PFSK-1 (cell line): ENCODE data around the gene YWHAQ.

ENCODE experiments used
- FOXP2 ChIP-seq: optimal IDR thresholded peaks from 2 replicates; pipeline ENCODE3; 2011; ENCODE audit warnings: borderline replicate concordance, control low read depth, inconsistent platforms; ENCODE audit not compliant: insufficient read depth; ENCODE audit errors: extremely low read length, extremely low read depth
- POLR2AphosphoS5 ChIP-seq: IDR thresholded peaks from 2 replicates; pipeline ENCODE4 v1.6.1; 2012; ENCODE audit warnings: low read depth, mild to moderate bottlenecking, control low read depth, low read length, moderate library complexity
- SIN3A ChIP-seq: IDR thresholded peaks from 2 replicates; pipeline ENCODE4 v1.6.1; 2012; ENCODE audit warnings: mild to moderate bottlenecking, low read length, moderate library complexity, borderline replicate concordance; ENCODE audit not compliant: insufficient read depth
- TAF1 ChIP-seq: IDR thresholded peaks from 2 replicates; pipeline ENCODE4 v1.6.1; 2012; ENCODE audit warnings: low read length, control low read depth, borderline replicate concordance; ENCODE audit not compliant: insufficient read depth
- TF ChIP-seq, protein P1 (sequence below), 2 experiments: IDR thresholded peaks; 2 replicates each; pipeline versions ENCODE4 v1.6.1 to v1.8.0; 2011 to 2012; ENCODE audit warnings: low read depth in 2 of 2, low read length in 2 of 2, control low read depth in 1 of 2, inconsistent platforms in 1 of 2, mild to moderate bottlenecking in 1 of 2, moderate library complexity in 1 of 2; ENCODE audit not compliant: insufficient read depth in 1 of 2

Gene YWHAQ

DNA sequence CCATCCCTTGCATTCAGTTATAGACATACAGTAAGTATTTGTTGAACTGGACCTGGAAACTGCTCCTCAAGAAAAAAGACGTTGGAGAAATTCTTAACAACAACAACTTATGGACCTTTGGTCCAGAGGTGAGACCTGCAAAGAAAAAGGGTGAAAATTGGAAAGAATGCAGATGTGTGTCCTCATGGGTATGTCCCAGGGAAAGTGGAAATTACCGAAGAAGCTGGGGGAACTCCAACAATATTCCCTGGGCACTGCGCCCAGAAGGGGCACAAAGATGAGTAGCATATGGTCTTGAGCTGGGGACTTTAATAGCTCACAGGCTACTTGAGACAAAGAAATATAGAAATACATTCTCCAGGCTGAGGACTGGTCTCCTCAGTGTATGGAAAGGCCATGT lies 35.5 kb upstream of the YWHAQ start:
- TF ChIP-seq SIN3A (no peak), TAF1 (no peak), POLR2AphosphoS5 (no peak), FOXP2 (no peak)
- TF ChIP-seq, protein P1, sequence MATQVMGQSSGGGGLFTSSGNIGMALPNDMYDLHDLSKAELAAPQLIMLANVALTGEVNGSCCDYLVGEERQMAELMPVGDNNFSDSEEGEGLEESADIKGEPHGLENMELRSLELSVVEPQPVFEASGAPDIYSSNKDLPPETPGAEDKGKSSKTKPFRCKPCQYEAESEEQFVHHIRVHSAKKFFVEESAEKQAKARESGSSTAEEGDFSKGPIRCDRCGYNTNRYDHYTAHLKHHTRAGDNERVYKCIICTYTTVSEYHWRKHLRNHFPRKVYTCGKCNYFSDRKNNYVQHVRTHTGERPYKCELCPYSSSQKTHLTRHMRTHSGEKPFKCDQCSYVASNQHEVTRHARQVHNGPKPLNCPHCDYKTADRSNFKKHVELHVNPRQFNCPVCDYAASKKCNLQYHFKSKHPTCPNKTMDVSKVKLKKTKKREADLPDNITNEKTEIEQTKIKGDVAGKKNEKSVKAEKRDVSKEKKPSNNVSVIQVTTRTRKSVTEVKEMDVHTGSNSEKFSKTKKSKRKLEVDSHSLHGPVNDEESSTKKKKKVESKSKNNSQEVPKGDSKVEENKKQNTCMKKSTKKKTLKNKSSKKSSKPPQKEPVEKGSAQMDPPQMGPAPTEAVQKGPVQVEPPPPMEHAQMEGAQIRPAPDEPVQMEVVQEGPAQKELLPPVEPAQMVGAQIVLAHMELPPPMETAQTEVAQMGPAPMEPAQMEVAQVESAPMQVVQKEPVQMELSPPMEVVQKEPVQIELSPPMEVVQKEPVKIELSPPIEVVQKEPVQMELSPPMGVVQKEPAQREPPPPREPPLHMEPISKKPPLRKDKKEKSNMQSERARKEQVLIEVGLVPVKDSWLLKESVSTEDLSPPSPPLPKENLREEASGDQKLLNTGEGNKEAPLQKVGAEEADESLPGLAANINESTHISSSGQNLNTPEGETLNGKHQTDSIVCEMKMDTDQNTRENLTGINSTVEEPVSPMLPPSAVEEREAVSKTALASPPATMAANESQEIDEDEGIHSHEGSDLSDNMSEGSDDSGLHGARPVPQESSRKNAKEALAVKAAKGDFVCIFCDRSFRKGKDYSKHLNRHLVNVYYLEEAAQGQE (IDR thresholded peaks at IDR 0.05; ENCODE audit: insufficient read depth in 1 of 2, low read depth in 2 of 2, low read length in 2 of 2): no peak

DNA sequence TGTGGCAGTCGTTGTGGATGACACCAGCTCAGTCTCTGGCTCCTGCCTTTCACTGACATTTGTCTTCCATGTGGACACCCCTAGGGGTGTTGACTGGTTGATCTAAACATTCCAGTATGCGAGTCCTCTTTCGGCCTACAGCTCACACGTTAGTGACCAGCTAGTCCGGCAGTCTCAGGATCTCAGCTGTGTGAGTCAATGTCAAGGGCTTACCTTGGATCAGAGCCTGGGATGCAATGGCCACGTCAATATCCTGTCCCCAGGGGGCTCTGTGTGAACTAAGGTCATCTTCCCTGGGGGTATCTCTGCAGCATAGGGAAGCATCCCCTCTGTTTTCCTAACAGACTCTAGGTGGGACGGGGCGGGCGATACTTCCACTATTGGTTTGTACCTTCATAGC lies 35.1 kb upstream of the YWHAQ start:
- TF ChIP-seq POLR2AphosphoS5 (no peak), SIN3A (peak; percentile 13; the same call in 1 of the 2 replicates)

DNA sequence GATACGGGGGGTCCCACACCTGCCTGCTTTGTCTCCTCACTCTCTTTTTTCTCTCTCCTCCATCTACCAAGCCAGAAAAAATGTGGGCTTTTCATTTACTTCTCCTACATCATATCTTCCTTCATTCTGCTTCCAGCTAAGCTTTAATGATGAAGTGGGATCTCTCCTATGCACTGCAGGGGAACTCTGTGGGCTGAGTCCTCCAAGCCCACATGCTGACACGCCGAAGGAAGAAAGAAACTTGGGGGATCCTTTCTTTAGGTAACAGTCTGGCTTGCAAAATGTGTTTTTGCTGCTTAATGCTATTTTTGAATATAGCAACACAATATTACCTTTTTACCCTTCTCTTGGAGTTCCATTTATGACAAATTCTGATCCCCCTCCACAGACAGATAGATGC lies 33.6 kb upstream of the YWHAQ start:
- no peak for TF ChIP-seq POLR2AphosphoS5
- TF ChIP-seq SIN3A: no peak
- TF ChIP-seq, protein P1 (IDR thresholded peaks at IDR 0.05; ENCODE audit: insufficient read depth in 1 of 2, low read depth in 2 of 2, low read length in 2 of 2): no peak
- TF ChIP-seq TAF1: no peak
- no peak for TF ChIP-seq FOXP2

DNA sequence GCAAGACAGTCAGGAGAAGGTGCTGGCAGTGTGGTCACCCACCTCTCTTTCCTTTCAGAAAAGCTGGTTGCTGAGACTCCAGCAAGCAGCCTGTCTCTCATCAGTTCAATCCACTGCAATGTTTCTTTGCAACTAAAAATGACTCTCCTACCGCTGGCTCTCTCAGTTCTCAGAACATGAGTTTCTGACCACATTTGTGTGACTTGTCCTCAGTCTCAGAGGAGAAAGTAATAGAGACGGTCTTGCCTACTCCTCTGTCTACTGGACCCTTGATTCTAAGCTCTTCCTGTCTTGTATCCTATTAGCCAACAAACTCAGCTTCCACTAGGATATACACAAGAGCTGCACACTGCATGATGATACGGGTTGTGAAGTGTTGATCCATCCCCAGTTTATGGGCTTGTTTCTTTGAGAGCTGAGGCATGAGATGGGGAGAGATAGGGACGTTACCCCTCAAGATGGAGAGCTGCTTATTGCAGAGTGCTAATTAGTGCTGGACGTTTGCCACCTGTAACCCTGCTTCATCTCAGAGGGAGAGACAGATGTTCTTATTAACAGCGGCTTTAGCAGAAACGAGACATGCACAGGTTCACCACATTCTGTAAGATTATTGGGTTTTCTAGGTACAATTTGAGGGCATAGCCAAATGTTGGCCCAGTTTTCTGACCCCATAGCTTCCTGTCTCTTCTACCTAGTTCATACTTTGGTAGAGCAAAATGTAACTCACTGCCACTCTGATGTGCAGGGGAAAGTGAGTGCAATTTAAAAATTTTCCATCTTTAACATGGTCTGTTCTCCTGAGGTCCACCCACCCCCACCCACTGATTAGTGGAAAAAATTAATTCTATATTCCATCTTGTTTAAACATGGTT lies 32.4 kb upstream of the YWHAQ start:
- no peak for TF ChIP-seq FOXP2

DNA sequence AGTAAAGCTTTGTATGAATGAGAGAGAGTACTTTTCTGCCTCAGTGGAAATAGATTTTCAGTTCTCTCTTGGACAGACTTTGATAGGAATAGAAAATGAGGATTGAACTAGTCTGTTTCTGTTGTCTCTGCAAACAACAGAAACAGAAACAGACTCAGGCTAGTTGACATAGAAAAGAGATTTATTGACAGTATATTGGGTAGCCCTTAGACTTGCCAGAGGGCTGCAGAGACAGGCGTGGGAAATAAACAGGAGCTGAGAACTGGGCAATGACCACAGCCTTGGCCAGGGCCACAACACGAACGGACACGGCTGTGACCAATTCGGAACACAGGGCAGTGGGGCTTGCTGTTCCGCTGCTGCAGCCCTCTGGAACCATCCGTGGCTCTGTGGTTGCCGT lies 30.5 kb upstream of the YWHAQ start:
- TF ChIP-seq FOXP2 (no peak), TAF1 (no peak), POLR2AphosphoS5 (no peak)

- no peak for TF ChIP-seq SIN3A
- no peak for TF ChIP-seq POLR2AphosphoS5
- no peak for TF ChIP-seq TAF1
- TF ChIP-seq, protein P1 (IDR thresholded peaks at IDR 0.05; ENCODE audit: insufficient read depth in 1 of 2, low read depth in 2 of 2, low read length in 2 of 2): no peak
- TF ChIP-seq FOXP2: no peak
Measured at GRCh38 chr2:9660781-9661180, 30.0 kb upstream of the YWHAQ start.

DNA sequence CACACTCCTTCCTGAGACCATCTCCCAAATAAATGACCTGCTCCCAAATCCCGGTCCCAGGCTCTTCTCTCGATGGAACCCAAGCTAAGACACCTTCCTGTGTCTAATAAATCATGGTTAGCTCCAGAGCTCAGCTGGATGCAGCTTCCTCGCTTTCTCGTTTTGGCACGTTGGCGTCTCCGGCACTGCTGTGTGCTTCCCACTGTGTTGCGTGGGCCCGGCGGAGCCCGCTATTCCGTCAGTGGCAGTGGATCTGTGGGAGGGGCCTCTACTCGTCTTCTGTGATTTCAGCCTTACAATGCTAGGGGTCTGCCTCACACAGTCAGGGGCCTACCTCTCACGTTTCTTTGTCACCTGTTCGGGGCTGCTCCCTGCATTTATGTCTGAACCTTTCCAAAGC lies 29.4 kb upstream of the YWHAQ start:
- no peak for TF ChIP-seq POLR2AphosphoS5
- TF ChIP-seq TAF1: no peak
- no peak for TF ChIP-seq SIN3A
- no peak for TF ChIP-seq FOXP2
